Left lung (tissue), 10 donors: ENCODE measurements around the gene CSRNP3. TPM values are rescaled to one million over a fixed set of nuclear protein-coding genes. Genes with fewer than 3 reads are reported as not detected.

ENCODE experiments used
- ATAC-seq: fragments of 200-7000 bp; cut with Tn5 transposase; one replicate; pipeline ENCODE4 v1.9.1; 2020; ENCODE audit warnings: moderate library complexity
- DNase-seq, 4 donors: peaks; one replicate each; pipeline ENCODE4 v3.0.0-alpha.2; 2013 to 2020
- H3K27ac ChIP-seq, 2 donors: fragments of 200-600 bp; sonication (generic) in 1 of 2; one replicate each; pipeline versions ENCODE4 v1.5.0 to v1.8.0; 2020 to 2021
- H3K27me3 ChIP-seq, 2 donors: fragments of 200-600 bp; sonication (generic) in 1 of 2; one replicate each; pipeline versions ENCODE4 v1.5.0 to v1.8.0; 2020 to 2021
- H3K36me3 ChIP-seq, 2 donors: fragments of 200-600 bp; sonication (generic) in 1 of 2; one replicate each; pipeline versions ENCODE4 v1.5.0 to v1.8.0; 2020 to 2021
- H3K4me1 ChIP-seq, 2 donors: fragments of 200-600 bp; one replicate each; pipeline ENCODE4 v1.8.0; 2021
- H3K4me3 ChIP-seq, 2 donors: fragments of 200-600 bp; sonication (generic) in 1 of 2; one replicate each; pipeline versions ENCODE4 v1.5.0 to v1.8.0; 2020 to 2021; ENCODE audit warnings: mild to moderate bottlenecking in 1 of 2
- H3K9me3 ChIP-seq, 2 donors: fragments of 200-600 bp; sonication (generic) in 1 of 2; one replicate each; pipeline versions ENCODE4 v1.5.0 to v1.8.0; 2020 to 2021
- CTCF ChIP-seq, 2 donors: fragments of 200-600 bp; sonication (generic) in 1 of 2; IDR thresholded peaks; one replicate each; pipeline versions ENCODE4 v1.5.0 to v1.8.0; 2021; ENCODE audit warnings: antibody characterized with exemption in 2 of 2
- intact Hi-C, 2 donors: fragments of 100-400 bp; cut with DNase I; formaldehyde crosslinking; loops; one replicate each; pipeline versions ENCODE4 v1.11.2 to v1.14.2; 2022
- polyA plus RNA-seq, 6 donors: library from polyadenylated mRNA; unstranded; fragments of 120-200 nt; gene quantifications; one replicate each; pipeline ENCODE4 v1.2.1, GENCODE V29; 2013; ENCODE audit not compliant: insufficient read length in 6 of 6
- total RNA-seq, 2 donors: library from RNA; stranded (reverse); fragmentation: NEBNext Ultra II Directional; extraction: Animal tissue kit (Norgen Biotek cat#: 25700); gene quantifications; one replicate each; pipeline ENCODE4 v1.2.1, GENCODE V29; 2021
- donor health status: DM: no; HTN: yes; CAD: no.
- donor health status: DM: no; HTN: no; CAD: no.

CSRNP3 gene
- total and polyA plus RNA-seq, 8 donors = 1.5 to 11.4 (median 8.3) TPM

DNA sequence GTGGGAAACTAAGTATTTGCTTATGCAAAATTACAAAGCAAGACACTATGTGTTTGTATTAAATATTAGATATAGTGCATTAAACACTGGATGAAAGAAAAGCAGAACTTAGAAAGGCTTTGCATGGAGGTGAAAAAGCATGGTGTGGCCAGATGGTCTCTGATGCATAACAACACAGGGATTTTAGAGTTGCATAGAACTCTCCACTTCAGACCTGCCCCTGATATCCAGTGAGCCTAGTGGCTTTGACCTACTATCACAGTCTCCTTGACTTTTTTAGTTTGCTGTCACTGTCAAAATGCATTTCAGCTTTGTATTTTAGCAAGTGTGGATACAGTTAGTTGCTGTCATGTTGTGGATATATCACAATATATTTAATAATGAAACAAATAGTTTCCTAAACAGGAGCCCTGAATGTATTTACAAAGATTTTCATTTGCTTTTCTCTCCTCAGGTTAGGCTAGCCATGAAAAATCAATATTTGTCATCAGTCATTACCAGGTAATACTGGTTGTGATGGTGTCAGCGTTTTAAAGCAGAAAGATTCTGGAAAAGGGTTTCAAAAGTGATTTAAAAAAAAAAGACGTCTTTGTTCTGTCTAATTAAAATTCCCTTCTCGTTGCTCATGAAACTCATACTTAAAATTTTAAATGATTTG lies 5.2 kb downstream of the CSRNP3 start:
- TF ChIP-seq CTCF (IDR thresholded peaks at IDR 0.05) = no peak
- ATAC-seq (no peak), DNase-seq (no peak)
- no peaks in the 10 kb centered on the region for H3K9me3 ChIP-seq
- intact Hi-C loops = no loop called here
- H3K27ac ChIP-seq = no peak overlapping the region
- H3K4me1 ChIP-seq = no peaks in the 10 kb centered on the region
- no peaks in the 10 kb centered on the region for H3K27me3 ChIP-seq
- H3K4me3 ChIP-seq = no peak overlapping the region
- no peaks in the 10 kb centered on the region for H3K36me3 ChIP-seq

DNA sequence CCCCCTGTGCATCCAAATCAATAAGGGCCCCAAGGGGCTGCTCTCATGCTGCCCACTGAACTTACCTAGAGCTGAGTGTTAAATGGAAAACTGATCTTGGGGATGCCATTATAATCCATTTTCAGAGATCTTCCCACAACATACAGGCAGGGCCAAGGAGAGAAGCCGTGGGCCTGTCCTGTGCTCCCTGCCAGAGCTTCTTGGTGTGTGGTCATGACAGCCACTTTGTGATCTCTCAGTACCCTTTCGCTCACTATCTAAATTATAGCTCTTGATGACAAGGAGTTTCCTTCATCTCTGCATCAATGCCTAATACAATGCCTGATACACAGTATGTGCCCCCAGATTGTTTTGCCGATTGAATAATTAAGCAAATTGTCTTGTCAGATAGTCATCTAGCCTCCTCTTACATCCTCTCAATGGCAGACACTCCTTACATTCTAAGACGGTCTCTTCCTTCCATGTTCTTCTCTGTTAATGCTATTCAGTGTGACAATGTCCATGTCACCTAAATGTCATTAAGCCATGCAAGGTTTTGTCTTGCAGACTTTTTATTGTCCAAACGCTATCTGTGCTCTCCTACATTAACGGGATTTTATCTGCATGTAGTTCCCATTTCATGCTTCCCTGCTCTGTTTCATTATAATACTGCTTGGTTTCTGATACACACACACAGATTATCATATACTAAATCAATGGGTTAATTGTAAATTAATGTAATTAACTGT lies 5.9 kb downstream of the CSRNP3 start:
- Histone ChIP-seq H3K4me1 (no peaks in the 10 kb centered on the region), H3K9me3 (no peaks in the 10 kb centered on the region), H3K27me3 (no peaks in the 10 kb centered on the region), H3K4me3 (no peak overlapping the region), H3K27ac (no peak overlapping the region), H3K36me3 (no peaks in the 10 kb centered on the region)
- no peak for TF ChIP-seq CTCF (IDR thresholded peaks at IDR 0.05)
- intact Hi-C loops = no loop called here
- ATAC-seq (no peak), DNase-seq (no peak)

GRCh38 chr2:165479856-165480255 lies 10.4 kb downstream of the CSRNP3 start:
- no peak overlapping the region for H3K27ac ChIP-seq
- TF ChIP-seq CTCF (IDR thresholded peaks at IDR 0.05) = no peak
- no peak for ATAC-seq
- no peaks in the 10 kb centered on the region for H3K4me1 ChIP-seq
- no peaks in the 10 kb centered on the region for H3K27me3 ChIP-seq
- H3K9me3 ChIP-seq = no peaks in the 10 kb centered on the region
- intact Hi-C loops = no loop called here
- no peak overlapping the region for H3K4me3 ChIP-seq
- no peak for DNase-seq
- H3K36me3 ChIP-seq = no peaks in the 10 kb centered on the region

DNA sequence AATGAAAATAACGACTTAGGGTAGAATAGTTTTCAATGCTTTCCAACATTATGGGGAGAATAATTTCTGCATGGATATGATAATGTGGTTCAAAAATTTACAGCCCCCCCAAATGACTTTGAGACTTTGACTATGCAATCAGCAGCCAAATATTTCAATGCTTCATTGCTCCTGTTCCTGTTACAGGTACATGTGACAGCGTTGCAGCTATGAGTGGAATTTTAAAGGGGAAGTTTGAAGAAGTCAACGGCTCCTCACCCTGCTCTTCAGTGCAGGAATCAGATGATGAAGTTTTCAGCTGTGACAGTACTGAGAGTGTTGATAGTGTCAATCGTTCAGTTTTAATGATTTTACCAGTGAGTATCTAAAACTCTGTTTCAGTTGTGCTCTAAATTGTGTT lies 25.1 kb downstream of the CSRNP3 start:
- TF ChIP-seq CTCF (IDR thresholded peaks at IDR 0.05) = no peak
- no peak overlapping the region for H3K27ac ChIP-seq
- no peak overlapping the region for H3K4me3 ChIP-seq
- no peaks in the 10 kb centered on the region for H3K36me3 ChIP-seq
- intact Hi-C loops = no loop called here
- no peaks in the 10 kb centered on the region for H3K4me1 ChIP-seq
- ATAC-seq (no peak), DNase-seq (no peak)
- H3K27me3 ChIP-seq = no peaks in the 10 kb centered on the region
- H3K9me3 ChIP-seq = no peaks in the 10 kb centered on the region

DNA sequence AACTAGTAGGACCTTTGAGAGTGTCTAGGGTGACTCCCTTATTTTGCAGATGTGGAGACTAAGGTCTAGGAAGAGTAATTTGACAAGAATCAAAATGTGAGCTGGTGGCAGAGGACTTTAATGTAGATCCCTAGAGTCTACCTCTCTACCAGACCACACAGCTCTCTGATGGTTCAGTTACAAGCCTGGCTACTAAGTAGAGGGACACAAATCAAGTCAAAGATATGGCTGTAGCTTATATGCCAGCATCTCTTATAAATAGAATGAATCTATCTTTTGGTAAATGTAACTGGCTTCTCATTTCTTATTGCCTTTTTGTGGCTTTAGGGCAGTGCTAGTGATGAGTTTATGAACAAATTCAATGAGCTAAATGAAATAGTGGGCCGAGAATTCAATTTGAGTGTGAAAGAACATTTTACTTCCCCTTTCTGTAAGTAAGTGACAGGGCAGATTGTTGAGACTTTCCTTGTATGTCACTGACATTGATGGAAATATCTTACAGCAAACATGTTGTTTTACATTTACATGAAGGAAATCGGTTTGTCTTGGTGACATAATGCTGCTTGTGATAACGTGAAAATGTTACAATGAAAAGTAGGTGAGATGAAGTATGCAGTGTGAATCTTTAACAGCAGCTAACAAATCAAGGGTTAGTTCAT lies 28.3 kb downstream of the CSRNP3 start:
- DNase-seq = no peak
- Histone ChIP-seq H3K9me3 (no peaks in the 10 kb centered on the region), H3K36me3 (no peaks in the 10 kb centered on the region), H3K27ac (no peak overlapping the region), H3K4me3 (no peak overlapping the region), H3K27me3 (no peaks in the 10 kb centered on the region), H3K4me1 (no peaks in the 10 kb centered on the region)
- no peak for TF ChIP-seq CTCF (IDR thresholded peaks at IDR 0.05)
- no peak for ATAC-seq
- intact Hi-C loops = no loop called here
